Body of pancreas (tissue), 4 donors: ENCODE results near the gene GABRB1.

Experiments
- POLR2A ChIP-seq, 3 donors: fragments of 450-650 bp; IDR thresholded peaks; one replicate each; pipeline ENCODE4 v1.6.1; 2016; ENCODE audit warnings: antibody characterized with exemption in 3 of 3, mild to moderate bottlenecking in 2 of 3
- TF ChIP-seq, protein P1 (sequence below), 7 experiments: fragments of 450-650 bp in 4 of 7; fragments of 200-600 bp in 3 of 7; sonication (generic) in 3 of 7; IDR thresholded peaks; one replicate each; pipeline ENCODE4 v1.5.1; 2016 to 2019; ENCODE audit warnings: antibody characterized with exemption in 7 of 7

DNA sequence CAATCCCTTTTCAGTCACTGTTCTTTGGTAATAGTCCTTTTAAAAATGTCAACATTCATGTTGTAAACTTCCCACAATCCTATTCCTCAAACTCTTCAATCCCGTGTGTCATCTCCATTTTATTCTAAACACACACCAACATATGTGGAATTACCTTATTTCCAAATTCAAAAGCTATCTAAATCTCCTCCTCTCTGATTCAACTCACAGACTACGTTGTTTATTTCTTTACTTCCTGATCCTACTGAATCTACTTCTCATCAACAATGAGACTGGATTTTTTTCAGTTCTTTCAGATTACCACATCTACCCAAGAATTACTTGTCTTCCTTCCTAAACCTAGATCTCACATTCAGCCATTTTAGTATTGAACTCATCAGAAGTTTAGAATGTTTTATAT is 188.2 kb downstream of the GABRB1 start:
- TF ChIP-seq, protein P1, sequence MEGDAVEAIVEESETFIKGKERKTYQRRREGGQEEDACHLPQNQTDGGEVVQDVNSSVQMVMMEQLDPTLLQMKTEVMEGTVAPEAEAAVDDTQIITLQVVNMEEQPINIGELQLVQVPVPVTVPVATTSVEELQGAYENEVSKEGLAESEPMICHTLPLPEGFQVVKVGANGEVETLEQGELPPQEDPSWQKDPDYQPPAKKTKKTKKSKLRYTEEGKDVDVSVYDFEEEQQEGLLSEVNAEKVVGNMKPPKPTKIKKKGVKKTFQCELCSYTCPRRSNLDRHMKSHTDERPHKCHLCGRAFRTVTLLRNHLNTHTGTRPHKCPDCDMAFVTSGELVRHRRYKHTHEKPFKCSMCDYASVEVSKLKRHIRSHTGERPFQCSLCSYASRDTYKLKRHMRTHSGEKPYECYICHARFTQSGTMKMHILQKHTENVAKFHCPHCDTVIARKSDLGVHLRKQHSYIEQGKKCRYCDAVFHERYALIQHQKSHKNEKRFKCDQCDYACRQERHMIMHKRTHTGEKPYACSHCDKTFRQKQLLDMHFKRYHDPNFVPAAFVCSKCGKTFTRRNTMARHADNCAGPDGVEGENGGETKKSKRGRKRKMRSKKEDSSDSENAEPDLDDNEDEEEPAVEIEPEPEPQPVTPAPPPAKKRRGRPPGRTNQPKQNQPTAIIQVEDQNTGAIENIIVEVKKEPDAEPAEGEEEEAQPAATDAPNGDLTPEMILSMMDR (IDR thresholded peaks at IDR 0.05): no peak
- TF ChIP-seq POLR2A (IDR thresholded peaks at IDR 0.05): no peak
